PC-3 (cell line): Measurements from ENCODE around the gene STRN3.
"Not testable (repeated sequence)": the region's sequence is repeated elsewhere in the genome, so short reads cannot be mapped to it uniquely, and the experiment has no call there.

ENCODE experiments used
- EZH2 ChIP-seq: fragments of 300-600 bp; sonication (generic); IDR thresholded peaks from one replicate; pipeline ENCODE4 v1.6.1; 2017; ENCODE audit warnings: antibody characterized with exemption, mild to moderate bottlenecking, low read length; ENCODE audit not compliant: unreplicated experiment
- EZH2phosphoT487 ChIP-seq: fragments of 300-600 bp; sonication (generic); IDR thresholded peaks from 2 replicates; pipeline ENCODE4 v1.6.1; 2018; ENCODE audit warnings: mild to moderate bottlenecking, antibody characterized with exemption, low read length, borderline replicate concordance
- TF ChIP-seq, protein P1 (sequence below): fragments of 300-600 bp; sonication (generic); conservative IDR thresholded peaks from 2 replicates; pipeline ENCODE4 v1.5.1; 2017; ENCODE audit warnings: antibody characterized with exemption, low read depth, mild to moderate bottlenecking, low read length

DNA sequence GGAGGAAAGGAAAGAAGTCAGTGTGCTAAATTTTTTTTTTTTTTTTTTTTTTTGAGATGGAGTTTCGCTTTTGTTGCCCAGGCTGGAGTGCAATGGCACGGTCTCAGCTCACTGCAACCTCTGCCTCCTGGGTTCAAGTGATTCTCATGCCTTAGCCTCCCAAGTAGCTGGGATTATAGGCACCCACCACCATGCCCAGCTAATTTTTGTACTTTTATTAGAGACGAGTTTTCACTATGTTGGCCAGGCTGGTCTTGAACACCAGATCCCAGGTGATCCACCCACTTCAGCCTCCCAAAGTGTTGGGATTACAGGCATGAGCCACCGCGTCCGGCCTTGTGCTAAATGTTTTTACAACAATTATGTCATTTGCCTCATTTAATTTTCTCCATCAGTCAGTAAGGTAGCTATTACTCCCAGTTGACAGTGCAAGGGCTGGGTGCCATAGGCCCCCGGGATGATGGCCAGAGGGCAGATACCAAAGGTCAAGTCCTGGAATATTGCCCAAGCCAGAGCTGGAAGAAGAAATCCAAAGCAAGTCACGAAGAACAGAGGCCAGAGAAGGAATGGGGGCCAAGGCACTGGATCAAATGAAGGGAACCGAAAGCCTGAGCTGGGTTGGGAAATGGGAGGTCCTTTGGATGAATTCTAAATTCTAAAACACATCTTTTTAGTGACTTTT lies 26.9 kb upstream of the STRN3 start:
- TF ChIP-seq, protein P1, sequence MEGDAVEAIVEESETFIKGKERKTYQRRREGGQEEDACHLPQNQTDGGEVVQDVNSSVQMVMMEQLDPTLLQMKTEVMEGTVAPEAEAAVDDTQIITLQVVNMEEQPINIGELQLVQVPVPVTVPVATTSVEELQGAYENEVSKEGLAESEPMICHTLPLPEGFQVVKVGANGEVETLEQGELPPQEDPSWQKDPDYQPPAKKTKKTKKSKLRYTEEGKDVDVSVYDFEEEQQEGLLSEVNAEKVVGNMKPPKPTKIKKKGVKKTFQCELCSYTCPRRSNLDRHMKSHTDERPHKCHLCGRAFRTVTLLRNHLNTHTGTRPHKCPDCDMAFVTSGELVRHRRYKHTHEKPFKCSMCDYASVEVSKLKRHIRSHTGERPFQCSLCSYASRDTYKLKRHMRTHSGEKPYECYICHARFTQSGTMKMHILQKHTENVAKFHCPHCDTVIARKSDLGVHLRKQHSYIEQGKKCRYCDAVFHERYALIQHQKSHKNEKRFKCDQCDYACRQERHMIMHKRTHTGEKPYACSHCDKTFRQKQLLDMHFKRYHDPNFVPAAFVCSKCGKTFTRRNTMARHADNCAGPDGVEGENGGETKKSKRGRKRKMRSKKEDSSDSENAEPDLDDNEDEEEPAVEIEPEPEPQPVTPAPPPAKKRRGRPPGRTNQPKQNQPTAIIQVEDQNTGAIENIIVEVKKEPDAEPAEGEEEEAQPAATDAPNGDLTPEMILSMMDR = not testable (repeated sequence)
- not testable (repeated sequence) for TF ChIP-seq EZH2, EZH2phosphoT487
